Nephron (organoid): ENCODE results near the gene TTLL3.

Source experiments
- H3K27ac Mint-ChIP-seq, 3 experiments: 2 replicates each; pipeline ENCODE4 v1.8.0; 2020; ENCODE audit warnings: mixed read lengths in 3 of 3, mild to moderate bottlenecking in 2 of 3, moderate library complexity in 1 of 3
- H3K27me3 Mint-ChIP-seq: 2 replicates; pipeline ENCODE4 v1.8.0; 2021; ENCODE audit warnings: low read depth, mild to moderate bottlenecking, moderate library complexity, mixed read lengths
- H3K36me3 Mint-ChIP-seq: 2 replicates; pipeline ENCODE4 v1.8.0; 2020; ENCODE audit warnings: low read depth, mixed read lengths
- H3K4me1 Mint-ChIP-seq: 2 replicates; pipeline ENCODE4 v1.8.0; 2020; ENCODE audit warnings: mixed read lengths
- H3K4me3 Mint-ChIP-seq, 3 experiments: 2 replicates each; pipeline ENCODE4 v1.8.0; 2020; ENCODE audit warnings: mild to moderate bottlenecking in 3 of 3, mixed read lengths in 3 of 3, moderate library complexity in 2 of 3
- H3K9me3 Mint-ChIP-seq: 2 replicates; pipeline ENCODE4 v1.8.0; 2020; ENCODE audit warnings: mixed read lengths
- TF ChIP-seq, protein P1 (sequence below), 3 experiments: fragments of 200-600 bp; sonication (generic); IDR thresholded peaks; one replicate each; pipeline ENCODE4 v1.5.0; 2021; ENCODE audit warnings: antibody characterized with exemption in 3 of 3; ENCODE audit not compliant: unreplicated experiment in 3 of 3

The TTLL3 gene

DNA sequence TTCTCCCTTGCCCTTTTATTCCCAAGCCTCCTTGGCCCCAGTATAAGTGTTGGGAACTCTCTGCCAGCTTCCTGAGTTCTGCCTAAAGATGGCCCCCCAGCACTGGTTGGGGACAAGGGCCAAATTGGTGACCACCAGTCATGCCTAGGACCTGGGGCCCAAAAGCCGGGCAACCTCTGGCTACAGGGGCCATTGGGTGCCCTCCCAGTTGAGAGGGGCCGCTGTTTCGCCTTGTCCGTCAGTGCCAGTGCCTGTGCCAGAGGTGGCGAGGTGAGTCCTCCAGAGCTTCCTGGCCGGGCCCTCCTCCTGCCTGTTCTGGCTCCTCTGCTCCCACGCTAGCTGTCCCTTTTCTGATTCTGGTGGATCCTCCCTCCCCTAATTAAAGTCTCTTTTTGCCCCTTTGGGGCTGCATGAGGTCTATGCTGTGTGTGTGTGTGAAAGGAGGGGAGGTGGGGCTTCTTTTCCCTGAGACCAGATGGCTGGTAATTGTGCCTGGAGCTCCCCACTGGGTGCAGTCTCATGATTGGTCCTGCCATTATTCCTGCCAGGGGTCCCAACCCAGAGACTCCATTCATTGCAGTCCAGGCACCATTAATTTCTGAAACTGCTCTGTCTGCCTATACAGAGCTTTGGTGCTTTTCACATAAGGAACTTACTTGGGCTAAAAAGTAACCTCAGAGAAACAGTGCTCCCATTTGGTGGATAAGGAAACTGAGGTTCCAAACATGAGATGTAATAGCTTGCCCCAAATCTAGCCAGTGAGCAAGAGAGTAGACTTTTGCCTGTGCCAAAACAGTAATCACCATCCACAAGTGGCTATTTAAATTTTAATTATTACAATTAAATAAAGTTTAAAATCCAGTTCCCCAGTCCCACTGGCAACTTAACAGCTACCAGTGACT is 3.1 kb upstream of the TTLL3 start:
- TF ChIP-seq, protein P1, sequence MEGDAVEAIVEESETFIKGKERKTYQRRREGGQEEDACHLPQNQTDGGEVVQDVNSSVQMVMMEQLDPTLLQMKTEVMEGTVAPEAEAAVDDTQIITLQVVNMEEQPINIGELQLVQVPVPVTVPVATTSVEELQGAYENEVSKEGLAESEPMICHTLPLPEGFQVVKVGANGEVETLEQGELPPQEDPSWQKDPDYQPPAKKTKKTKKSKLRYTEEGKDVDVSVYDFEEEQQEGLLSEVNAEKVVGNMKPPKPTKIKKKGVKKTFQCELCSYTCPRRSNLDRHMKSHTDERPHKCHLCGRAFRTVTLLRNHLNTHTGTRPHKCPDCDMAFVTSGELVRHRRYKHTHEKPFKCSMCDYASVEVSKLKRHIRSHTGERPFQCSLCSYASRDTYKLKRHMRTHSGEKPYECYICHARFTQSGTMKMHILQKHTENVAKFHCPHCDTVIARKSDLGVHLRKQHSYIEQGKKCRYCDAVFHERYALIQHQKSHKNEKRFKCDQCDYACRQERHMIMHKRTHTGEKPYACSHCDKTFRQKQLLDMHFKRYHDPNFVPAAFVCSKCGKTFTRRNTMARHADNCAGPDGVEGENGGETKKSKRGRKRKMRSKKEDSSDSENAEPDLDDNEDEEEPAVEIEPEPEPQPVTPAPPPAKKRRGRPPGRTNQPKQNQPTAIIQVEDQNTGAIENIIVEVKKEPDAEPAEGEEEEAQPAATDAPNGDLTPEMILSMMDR (IDR thresholded peaks at IDR 0.05; ENCODE audit: unreplicated experiment in 3 of 3): no peak
- H3K4me3 Mint-ChIP-seq: no peak overlapping the region
- no peaks in the 10 kb centered on the region for H3K27me3 Mint-ChIP-seq
- no peaks in the 10 kb centered on the region for H3K9me3 Mint-ChIP-seq
- H3K4me1 Mint-ChIP-seq: peaks cover 21% of the 10 kb centered on the region
- peak overlapping the region in 2 of 3 experiments; percentile 55 to 92 for H3K27ac Mint-ChIP-seq
- H3K36me3 Mint-ChIP-seq: peaks cover 30% of the 10 kb centered on the region

- H3K4me1 Mint-ChIP-seq: peaks cover 21% of the 10 kb centered on the region
- peaks cover 26% of the 10 kb centered on the region for H3K36me3 Mint-ChIP-seq
- H3K27me3 Mint-ChIP-seq: no peaks in the 10 kb centered on the region
- peak overlapping the region; percentile 47 to 63 (median 53) for H3K4me3 Mint-ChIP-seq
- TF ChIP-seq, protein P1 (IDR thresholded peaks at IDR 0.05; ENCODE audit: unreplicated experiment in 3 of 3): no peak
- H3K9me3 Mint-ChIP-seq: no peaks in the 10 kb centered on the region
- peak overlapping the region; percentile 55 to 92 (median 62) for H3K27ac Mint-ChIP-seq
Observed at GRCh38 chr3:9807981-9808344, 2.1 kb upstream of the TTLL3 start.

DNA sequence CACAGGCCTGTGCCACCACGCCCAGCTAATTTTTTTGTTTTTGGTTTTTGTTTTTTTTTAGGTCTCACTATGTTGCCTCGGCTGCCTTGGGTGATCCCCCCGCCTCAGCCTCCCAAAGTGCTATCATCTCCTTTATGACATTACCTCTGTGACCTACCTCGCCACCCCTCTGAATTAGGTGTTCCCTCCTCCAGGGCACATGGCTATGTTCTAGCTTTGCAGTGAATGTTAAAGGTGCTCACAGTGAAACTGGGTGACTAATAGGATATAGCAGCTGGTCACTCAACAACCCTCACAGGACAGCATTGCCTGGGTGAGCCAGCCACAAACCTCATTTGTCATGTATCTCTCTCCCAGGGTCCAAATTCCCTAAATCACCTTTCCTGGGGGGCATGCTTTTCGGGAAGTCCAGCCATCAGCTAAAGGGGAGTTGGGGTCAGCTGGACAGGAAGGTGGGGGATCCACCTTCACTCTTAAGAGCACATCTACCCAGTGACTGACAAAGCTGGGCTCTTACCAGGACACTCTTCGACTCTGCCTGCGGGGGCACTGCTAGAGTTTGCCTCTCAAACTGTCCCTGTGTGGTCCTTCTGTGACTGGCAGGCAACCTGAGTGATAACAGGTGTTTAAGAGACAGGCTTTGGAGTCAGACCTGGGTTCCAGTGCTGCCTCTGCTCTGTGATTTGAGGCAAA is 1.6 kb upstream of the TTLL3 start:
- H3K9me3 Mint-ChIP-seq: no peaks in the 10 kb centered on the region

DNA sequence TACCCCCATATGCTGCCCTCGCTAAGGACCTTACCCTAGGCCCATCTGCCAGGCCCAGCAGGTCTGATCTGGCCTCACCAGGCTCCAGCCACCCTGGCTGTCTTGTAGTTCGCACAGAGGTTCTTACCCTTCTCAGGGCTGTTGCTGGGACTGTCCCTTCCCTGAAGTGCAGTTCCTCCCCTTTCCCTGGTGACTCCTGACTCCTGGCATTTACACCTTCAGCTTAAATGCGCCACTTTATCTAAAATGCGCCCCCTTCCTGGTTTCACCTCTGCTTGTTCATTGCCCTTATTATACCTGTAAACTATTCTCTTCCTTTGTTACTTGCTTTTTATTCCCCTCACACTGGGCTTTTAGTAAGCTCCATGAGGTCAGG is 835 bp upstream of the TTLL3 start:
- TF ChIP-seq, protein P1 (IDR thresholded peaks at IDR 0.05; ENCODE audit: unreplicated experiment in 3 of 3): no peak
- Mint-ChIP-seq H3K36me3 (peaks cover 16% of the 10 kb centered on the region), H3K27ac (peak overlapping the region; percentile 88 to 95 (median 92)), H3K4me1 (peaks cover 21% of the 10 kb centered on the region), H3K9me3 (no peaks in the 10 kb centered on the region), H3K27me3 (no peaks in the 10 kb centered on the region), H3K4me3 (peak overlapping the region; percentile 87 to 91 (median 88))

More for the DNA sequence above, 1.6 kb upstream of the TTLL3 start:
- peak overlapping the region; percentile 88 to 95 (median 92) for H3K27ac Mint-ChIP-seq
- H3K4me1 Mint-ChIP-seq: peaks cover 21% of the 10 kb centered on the region
- no peaks in the 10 kb centered on the region for H3K27me3 Mint-ChIP-seq
- H3K4me3 Mint-ChIP-seq: peak overlapping the region in 2 of 3 experiments; percentile 45 to 88
- H3K36me3 Mint-ChIP-seq: peaks cover 24% of the 10 kb centered on the region
- TF ChIP-seq, protein P1 (IDR thresholded peaks at IDR 0.05; ENCODE audit: unreplicated experiment in 3 of 3): no peak

GRCh38 chr3:9810433-9810770 is 340 bp downstream of the TTLL3 start:
- no peaks in the 10 kb centered on the region for H3K9me3 Mint-ChIP-seq

More at GRCh38 chr3:9810433-9810770, 340 bp downstream of the TTLL3 start:
- Mint-ChIP-seq H3K36me3 (peaks cover 6% of the 10 kb centered on the region), H3K4me3 (peak overlapping the region; percentile 80 to 85 (median 80)), H3K27me3 (no peaks in the 10 kb centered on the region), H3K27ac (peak overlapping the region; percentile 77 to 82 (median 80)), H3K4me1 (peaks cover 21% of the 10 kb centered on the region)
- TF ChIP-seq, protein P1 (IDR thresholded peaks at IDR 0.05; ENCODE audit: unreplicated experiment in 3 of 3): no peak
